HTR-8/SVneo (cell line): ENCODE data around the gene OR6K3.
"Not testable (repeated sequence)": the region's sequence is repeated elsewhere in the genome, so short reads cannot be mapped to it uniquely, and the experiment has no call there.

Source experiments
- DNase-seq: peaks from one replicate; pipeline ENCODE4 v3.0.0; 2011; ENCODE audit warnings: low spot score, mixed read lengths; ENCODE audit not compliant: insufficient read length
- FAIRE-seq: peaks from 2 replicates; lab custom pipeline; 2011; peaks lifted over from hg19 to GRCh38; lab: Jason Lieb, UNC

OR6K3 gene

GRCh38 chr1:158720620-158721019 is at the start of gene OR6K3:
TSS of gene OR6K3 (minus strand) at chr1:158720720. CDS start at chr1:158718115, 2,605 bp downstream.
- no peak for DNase-seq
- no peak for FAIRE-seq

GRCh38 chr1:158754420-158754819 is 33.9 kb upstream of the OR6K3 start, which contains the start of gene OR6K6:
TSS of gene OR6K6 (plus strand) at chr1:158754720. CDS start at chr1:158754888, 168 bp downstream.
- FAIRE-seq = no peak
- DNase-seq = no peak

- no peak for FAIRE-seq
- DNase-seq = no peak
Observed at GRCh38 chr1:158752155-158752712, 31.7 kb upstream of the OR6K3 start.

DNA sequence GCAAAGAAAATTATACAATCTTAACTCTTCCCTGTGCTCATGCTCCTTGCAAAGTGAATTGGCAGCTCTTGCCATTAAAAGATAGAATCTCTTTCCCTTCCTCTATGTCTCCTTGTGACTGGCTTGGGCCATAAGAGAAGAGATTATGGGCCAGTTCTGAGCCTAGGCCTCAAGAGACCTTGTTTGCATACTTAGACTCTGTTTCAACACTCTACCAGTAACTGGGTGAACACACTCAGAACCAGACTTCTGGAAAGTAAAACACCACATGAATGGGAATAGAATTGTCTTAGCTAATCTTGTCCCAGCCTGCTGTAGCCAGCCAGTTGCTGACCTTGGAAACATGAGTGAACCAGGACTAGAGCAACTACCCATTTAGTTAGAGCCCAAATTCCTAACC is 15.3 kb upstream of the OR6K3 start:
- no peak for DNase-seq
- FAIRE-seq = no peak

GRCh38 chr1:158732524-158732923 is 12.0 kb upstream of the OR6K3 start:
- FAIRE-seq (no peak), DNase-seq (no peak)

DNA sequence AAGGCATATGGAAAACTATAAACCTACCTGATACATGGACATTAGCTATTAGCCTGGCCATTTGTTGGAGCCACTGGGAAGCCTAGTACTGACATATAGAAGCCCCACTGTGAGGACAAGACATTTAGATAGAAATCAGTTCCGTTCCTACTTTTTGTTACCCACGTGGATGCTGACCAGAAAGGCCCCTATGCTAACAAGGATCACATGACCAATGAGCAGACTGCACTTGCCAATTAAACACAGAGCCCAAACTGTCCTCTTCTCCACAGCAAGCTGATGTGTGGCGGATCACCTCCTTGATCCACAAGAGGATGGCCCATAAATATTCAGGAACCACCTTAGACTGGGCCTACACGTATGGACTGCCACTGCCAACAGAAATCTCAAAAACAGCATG is 11.2 kb upstream of the OR6K3 start:
- FAIRE-seq (no peak), DNase-seq (no peak)

GRCh38 chr1:158730453-158730852 is 9.9 kb upstream of the OR6K3 start:
- DNase-seq = no peak
- FAIRE-seq = no peak

- FAIRE-seq (no peak), DNase-seq (no peak)
Observed at GRCh38 chr1:158728510-158729225, 8.1 kb upstream of the OR6K3 start.

GRCh38 chr1:158724442-158724841 is 3.9 kb upstream of the OR6K3 start:
- no peak for FAIRE-seq
- DNase-seq = no peak

- DNase-seq = no peak
- FAIRE-seq = no peak
Observed at GRCh38 chr1:158719664-158720063, 856 bp downstream of the OR6K3 start.

- DNase-seq (no peak), FAIRE-seq (no peak)
Observed at GRCh38 chr1:158717344-158717743, 3.2 kb downstream of the OR6K3 start.

DNA sequence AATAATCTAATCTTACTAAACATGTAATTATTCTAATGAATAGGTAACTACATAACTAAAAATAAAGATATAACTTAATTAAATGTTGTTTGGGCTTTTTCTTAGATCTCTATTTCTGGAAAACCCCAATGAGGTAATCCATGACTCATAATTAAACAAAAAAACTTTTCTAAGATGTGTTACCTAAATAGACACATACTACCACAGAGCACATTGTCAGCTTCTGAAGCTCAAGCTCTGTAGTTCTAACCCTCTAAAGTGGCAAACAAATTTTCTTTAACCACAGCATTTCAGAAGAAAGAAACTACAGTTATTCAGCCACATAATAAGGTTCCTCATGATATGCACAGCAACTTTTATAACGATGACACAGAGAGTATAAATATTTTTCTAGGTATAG is 4.2 kb downstream of the OR6K3 start:
- no peak for FAIRE-seq
- DNase-seq = no peak

DNA sequence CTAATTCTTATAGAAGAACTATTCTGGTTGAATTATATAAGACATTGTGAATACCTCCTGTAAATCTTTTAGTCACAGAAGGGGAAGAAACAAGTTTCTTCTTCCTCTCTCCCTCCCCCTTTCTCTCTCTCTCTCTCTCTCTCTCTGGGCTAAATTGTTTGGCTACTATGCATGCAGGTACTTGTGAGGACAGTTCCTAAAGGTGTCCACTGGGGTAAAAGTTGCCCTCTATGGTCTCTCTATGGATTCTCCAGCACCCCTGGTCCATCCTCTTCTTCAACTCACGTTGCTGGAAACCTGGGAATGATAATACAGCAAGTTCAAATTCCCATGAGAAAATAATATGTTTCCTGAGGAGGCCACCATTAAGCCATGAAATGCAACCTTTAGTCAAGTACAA is 5.8 kb downstream of the OR6K3 start:
- no peak for FAIRE-seq
- DNase-seq = no peak

DNA sequence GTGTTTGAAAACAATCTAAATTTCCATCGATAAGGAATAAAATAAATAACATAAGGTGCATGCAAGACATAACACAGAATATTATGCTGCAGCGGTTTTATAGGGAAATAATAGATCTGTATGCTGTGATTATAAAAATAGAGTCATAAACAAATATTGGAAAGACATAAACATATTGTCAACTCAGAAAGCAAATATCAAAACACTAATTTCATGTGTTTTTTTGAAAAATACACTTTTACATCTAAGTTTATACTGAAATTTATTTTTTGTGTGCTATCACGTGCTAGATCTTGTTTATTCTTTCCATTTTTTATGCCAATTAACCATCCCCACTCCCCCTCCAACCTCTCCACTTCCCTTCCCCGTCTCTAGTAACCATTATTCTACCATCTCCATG is 9.4 kb downstream of the OR6K3 start:
- FAIRE-seq (no peak), DNase-seq (no peak)

DNA sequence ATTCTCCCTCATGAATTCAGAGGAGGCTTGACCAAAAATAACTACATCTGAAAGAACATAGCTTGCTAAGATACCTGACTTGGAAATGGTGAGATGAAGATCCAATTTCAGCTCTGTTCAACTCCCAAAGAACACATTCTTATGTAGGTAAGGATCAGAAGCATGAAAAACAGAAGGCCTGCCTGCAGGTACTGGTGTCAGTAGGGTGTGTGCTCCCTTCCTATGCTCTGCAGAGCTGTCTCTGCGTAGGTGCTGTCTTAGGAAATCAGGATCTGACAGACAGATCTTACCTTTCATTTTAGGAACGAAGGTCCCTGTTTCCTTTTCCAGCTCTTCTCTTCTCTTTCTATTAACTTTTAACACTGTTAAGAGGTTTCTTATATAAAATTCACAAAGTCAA is 14.4 kb downstream of the OR6K3 start:
- no peak for DNase-seq
- FAIRE-seq = no peak

- no peak for DNase-seq
- no peak for FAIRE-seq
Observed at GRCh38 chr1:158700552-158700951, 20.0 kb downstream of the OR6K3 start, which contains the start of gene OR6K2. TSS of gene OR6K2 (minus strand) at chr1:158700652. CDS start at chr1:158700652, 0 bp downstream.

GRCh38 chr1:158694596-158694995 is 25.9 kb downstream of the OR6K3 start:
- DNase-seq (no peak), FAIRE-seq (no peak)

DNA sequence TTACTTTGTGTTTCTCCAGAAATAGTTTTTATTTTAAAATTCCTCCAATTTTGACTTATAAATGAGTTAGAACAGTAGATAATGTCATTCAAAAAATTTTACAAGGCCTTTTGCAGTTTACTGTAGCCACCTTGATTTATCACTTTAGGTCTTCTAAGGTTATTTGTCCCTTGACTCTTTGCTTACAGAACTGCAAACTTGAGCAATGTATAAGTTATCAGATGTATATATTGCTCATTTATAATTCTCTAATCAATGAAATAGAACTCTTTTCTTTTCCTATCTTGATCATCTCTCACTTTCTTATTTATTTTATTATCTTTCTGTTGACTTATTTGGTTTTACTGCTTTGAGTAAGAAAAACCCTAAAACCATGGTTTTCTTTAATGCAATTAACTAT is 28.2 kb downstream of the OR6K3 start:
- no peak for DNase-seq
- no peak for FAIRE-seq

GRCh38 chr1:158691907-158692306 is 28.6 kb downstream of the OR6K3 start:
- FAIRE-seq = no peak
- no peak for DNase-seq

GRCh38 chr1:158691149-158691548 is 29.4 kb downstream of the OR6K3 start:
- DNase-seq, FAIRE-seq: not testable (repeated sequence)

DNA sequence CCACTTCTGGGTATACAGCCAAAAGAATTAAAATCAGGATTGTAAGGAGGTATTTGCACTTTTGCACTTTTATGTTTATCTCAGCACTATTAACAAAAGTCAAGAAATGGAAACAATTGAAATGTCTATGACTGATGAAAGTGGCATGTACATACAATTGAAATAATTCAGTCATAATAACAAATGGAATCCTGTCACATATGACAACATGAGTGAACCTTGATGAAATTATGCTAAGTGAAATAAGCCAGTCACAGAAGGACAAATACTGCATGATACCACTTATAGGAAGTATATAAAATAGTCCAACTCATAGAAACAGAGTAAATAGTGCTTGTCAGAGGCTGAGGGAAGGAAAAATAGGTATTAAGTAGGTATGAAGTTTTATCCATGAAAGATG is 30.6 kb downstream of the OR6K3 start:
- FAIRE-seq = no peak
- no peak for DNase-seq

DNA sequence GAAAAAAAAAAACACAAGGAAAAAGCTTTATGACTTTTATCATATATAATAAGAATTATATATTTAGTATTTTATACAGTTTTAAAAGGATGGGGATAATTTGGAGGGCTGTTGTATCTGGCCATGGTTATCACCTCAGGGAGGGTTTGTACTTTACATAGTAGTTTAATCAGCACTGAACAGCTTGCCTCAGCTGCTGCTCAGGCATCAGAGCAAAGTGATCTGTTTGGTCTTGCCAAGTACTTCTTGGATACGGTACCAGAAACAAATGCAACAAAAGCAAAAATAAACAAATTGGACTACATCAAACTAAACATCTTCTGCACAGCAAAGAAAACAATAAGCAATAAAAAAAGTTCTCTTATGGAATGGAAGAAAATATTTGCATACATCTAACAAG is 31.4 kb downstream of the OR6K3 start:
- FAIRE-seq (no peak), DNase-seq (no peak)
